NCI-H526 (cell line): ENCODE data around the gene OPCML.

ENCODE experiments used
- DNase-seq, 2 experiments: peaks; one replicate each; lab custom pipeline; 2025; lab: John Stamatoyannopoulos, UW

The OPCML gene

DNA sequence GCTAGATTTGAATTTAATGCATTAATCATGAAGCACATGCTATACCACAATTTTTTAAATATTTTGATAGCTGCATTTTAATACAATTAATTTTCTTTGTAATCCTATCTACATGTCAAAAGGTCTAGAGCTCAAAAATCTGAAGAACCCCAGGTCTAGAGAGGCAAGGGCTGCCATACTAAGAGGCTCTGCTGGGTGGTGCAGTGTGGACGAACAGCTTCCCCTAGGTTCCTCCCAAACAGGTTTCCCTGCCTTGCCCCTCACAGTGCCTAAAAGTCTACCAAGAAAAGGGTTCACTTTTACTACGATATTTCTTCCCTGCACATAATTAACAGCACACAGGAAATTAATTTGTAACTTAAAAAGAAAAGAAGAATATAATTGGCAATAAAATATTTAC, 681.1 kb downstream of the OPCML start:
- DNase-seq = no peak

DNA sequence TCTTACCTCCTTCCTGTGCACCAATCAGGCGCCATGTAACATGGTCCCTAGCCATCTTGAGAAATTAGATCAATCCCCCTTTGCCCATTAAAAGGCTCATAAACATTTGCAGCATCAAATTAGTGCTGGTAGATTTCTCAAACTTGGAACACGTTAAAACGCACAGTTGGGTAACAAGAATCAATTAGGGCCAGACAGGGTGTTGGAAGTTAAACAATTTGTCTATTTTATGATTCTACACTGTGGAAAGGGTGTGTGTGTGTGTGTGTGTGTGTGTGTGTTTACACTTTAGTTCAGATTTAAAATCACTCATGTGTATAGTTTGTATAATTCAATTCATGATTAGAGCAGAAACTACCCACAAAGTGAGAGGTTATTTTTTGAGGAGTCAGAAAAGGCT, 682.0 kb downstream of the OPCML start:
- no peak for DNase-seq

DNA sequence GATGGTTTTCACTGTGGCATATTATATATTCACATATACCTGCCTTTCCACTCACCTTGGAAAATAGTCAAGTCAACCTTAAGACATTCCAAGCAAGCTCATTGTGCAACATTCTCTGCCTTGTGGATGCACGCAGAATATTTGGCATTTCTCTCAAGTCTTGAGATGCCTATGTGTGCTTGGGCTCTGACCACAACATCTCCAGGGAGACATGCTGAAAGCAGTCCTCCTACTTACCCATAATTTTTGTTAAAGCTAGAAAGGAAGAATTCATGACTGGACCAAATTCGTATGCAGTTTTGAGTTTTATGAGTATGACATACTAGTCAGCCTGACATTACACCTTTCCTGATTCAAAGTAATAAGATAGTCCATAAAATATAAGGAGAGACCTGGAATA, 684.0 kb downstream of the OPCML start:
- DNase-seq = no peak

DNA sequence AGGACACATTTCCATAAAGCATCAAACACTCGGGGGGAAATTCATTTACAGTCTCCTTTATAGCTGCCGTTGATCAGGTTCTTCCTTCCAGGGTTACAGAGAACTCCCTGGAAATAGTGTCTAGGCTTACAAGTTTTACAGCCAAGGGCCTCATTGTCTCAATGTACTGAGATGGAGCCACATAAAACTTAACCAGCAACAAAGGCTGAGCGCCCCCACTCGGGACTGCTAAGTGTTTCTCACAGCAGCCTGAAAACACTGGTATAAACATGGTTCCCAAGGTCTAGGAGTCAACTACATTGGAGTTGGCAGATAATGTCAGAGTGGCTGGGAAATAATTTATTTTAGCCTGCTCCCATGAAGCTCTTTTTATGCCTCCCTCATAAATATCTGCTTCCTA, 686.2 kb downstream of the OPCML start:
- DNase-seq = peak in 1 of 2 experiments; percentile 30

DNA sequence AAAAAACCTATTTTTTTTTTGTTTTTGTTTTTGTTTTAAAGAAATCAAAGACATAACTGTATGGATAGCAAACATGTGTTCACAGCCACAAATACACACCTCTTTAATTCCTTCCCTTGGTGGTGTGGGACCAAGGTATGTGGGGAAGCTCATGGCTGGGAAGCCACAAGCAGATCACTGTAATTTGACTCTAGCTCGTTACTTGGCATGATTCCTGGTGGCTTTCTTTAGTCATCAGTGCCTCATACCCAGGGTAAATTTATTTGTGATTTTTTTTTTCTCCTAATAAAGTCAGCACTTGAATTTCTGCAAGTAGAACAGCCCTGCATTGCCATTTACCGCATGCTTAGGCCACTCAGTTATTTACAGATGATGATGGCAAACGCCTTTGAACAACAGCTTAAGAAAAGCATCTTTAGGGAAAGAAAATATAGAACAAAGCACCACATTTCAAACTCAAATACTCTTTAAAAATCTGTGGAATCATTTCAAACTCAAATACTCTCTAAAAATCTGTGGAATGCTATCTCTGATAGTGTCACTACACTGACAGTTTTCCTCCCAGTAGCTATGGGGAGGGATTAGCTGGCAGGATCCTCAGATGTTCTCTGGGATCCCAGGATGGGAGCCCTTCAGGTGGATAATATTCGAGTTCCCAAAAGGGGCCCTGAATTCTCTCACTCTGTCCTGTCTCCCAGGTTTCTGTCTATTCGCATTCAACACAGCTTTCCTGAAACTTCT, 687.2 kb downstream of the OPCML start:
- no peak for DNase-seq

DNA sequence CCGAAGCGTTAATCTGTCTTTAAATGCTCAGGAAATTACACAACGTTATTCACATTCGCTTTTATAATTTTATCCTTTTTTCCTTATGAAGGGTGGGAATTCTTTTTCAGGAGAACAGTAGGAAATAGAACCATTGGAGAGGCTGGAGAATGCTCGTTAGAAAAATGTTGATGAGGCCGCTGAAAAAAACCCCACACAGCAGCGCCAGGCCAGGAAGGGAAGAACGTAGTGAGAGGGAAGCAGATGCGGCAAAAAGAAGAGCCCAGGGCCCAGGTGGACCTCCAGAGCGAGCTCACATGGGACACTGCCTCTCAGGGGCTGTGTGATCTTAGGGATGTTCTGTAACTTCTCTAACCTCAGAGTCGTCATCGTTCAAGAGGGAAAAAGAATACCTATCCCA, 691.6 kb downstream of the OPCML start:
- no peak for DNase-seq

DNA sequence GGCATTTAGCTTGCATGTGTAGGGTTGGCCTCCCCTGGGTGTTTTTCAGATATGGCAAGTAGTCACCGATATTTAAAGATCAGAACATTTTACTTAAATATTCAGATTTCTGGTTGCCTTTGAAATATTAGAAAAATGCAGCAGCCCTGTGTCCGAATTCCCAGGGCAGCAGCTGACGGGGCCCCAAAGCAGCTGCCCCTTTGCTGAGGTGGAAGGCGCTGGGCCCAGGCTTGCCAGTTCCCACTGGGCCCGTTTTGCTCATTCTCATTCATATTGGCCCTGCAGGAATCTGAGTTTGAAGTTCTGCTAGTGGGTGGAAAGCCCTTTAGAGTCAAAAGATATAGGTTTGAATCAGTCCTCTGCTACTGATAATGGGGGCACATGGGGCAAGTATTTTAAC, 692.1 kb downstream of the OPCML start:
- DNase-seq = no peak

DNA sequence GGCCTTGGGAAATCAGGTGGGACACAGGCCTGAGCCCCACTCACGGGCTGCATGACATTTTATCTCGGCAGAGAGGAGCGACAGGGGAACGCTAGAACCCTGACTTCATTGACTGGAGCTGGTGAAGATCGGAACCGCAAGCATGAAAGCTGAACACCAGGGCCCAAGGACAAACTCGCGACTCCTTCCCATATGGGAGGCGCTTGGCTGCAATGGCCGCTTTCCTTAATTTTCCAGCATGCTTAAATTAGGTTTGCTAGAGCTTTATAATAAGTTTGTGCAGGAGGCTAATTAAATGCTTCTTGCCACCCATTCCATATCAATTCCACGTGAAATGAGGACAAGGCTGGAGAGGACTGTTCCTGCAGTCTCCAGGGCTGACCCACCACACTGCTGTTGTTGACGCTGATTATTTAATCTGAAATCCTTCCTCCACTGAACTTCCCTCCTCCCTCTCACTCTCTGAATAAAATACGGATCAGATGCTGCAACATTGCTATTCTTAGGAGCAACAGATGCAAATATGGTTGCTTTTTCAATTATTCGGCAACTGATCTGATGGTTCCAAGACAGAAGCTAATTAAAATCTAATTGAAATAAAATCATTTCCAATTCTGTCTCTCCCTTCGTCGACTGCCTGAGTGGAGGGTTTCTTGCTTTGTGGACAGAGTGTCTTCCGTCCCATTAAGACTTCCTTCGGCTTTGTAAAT, 692.9 kb downstream of the OPCML start:
- no peak for DNase-seq

DNA sequence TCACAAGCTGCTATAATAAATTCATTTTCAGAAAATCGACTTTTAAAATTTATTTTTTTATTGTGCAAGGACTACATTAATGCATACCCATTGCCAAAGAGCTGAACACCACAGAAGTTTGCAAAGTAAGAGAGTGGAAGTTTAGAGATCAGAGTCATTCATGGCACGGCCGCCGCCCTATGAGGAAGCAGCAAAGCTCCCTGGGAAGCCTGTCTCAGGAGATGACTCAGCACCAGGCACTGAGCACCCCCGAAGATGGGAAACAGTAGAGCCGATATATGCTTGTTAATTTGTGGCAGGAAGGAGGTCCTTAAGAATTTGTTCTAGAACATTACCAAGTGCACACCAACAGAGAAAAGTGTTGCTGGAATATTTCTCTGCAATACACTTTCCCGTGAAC, 693.7 kb downstream of the OPCML start:
- DNase-seq = no peak

DNA sequence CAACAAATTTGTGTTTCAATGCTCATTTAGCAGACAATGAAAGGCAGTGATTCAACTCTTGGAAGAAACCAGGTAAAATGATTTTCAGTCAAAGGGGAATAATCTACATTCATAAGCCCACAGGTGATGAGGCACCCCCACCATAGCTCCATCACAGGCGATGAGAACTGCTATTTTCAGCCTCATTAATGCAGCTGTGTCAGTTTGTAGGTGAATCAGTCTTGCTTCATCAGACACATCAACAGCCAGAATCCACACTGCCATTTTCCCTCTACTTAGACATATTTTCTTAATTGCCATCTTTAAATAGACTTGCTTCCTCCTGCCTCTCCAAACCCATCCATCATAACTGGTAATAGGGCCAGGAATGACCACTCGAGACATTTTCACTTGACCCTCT, 701.0 kb downstream of the OPCML start:
- no peak for DNase-seq

DNA sequence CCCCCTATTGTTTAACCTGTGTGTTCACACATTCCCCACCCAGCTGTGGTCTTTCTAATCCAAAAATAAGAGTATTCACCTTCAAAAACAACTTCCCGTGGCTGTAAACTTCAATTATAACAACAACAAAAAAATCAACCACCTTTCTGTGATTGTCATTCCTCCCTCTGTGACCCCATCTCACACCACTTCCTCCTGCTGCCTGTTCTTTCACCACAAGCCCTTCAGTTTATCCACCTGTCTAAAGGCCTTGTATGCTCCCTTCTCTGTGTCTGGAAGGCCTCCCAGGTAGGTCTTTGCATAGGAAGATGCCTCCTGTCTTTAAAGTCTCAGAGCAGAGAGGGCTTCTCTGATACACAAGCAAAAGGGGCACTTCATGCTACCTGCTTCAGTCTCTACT, 707.7 kb downstream of the OPCML start:
- DNase-seq = no peak

DNA sequence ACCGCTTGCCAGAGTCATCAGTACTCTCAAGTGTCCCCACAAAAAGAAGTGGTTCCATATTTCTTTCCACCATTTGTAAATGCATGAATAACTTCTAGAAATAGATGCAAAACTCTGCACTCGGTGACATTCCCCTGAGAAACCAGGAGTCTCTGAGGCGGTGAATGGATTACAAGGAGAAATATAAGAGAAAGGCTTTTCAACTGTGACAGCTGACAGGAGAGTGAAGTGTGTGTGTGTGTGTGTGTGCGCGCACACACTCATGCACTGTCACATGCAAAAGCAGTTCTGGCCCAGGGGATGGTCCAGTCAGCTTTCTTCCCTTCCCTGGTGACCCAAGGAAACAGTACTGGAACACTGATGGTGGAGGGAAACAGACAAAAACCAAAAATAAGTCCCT, 710.0 kb downstream of the OPCML start:
- no peak for DNase-seq

DNA sequence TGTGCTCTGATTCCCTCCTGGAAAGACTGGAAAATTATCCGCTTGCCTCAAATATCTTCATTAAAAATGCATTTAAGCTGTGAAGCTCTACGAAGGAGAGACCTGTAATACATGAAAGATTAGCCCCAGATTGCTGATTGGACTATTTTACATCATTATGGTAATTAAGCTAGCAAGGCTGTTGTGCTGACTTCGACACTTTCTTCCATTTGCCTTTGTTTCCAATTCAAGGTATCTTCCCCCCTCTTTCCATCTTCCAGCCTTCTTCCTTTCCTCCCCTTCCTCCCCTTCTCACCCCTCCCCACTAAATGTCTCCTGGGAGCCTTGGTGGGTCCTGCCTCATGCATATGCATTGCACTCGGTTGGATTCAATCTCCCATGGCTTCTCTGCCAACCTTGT, 710.8 kb downstream of the OPCML start:
- no peak for DNase-seq

DNA sequence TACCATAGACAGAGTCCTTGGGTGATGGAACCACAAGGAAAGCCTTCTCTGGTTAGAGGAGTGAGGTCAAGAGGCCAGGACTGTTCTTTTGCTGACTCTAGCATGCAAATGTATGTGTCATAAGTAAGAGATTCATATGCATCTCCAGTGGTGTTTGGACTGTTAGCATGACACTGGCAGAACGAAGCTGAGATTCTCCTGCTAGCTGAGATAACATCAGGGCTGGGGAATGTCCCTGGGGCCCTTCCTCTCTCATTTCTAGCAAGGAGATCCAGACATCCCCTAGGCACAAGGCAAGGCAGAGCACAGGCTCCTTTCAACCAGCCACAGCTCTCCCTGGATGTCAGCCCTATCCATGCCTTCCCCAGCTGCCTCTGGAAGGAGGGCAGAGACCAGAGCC, 711.3 kb downstream of the OPCML start:
- DNase-seq = no peak

DNA sequence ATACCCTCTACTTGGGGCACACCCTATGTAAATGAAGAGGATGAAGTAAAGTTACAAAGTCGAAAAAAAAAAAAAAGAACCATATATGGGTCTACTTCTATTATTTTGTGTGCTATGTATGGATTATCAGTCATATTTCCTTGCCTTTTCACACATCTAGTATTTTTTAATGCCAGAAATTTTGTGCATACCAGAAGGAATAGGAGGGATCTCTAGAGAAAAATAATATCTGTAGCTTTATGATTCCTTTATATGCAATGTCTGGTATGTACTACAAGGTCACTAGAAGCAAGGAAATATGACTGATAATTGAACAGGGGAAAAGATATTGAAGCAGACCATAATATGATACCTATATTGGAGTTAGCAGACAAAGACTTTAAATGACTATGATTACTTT, 713.4 kb downstream of the OPCML start:
- DNase-seq = no peak

DNA sequence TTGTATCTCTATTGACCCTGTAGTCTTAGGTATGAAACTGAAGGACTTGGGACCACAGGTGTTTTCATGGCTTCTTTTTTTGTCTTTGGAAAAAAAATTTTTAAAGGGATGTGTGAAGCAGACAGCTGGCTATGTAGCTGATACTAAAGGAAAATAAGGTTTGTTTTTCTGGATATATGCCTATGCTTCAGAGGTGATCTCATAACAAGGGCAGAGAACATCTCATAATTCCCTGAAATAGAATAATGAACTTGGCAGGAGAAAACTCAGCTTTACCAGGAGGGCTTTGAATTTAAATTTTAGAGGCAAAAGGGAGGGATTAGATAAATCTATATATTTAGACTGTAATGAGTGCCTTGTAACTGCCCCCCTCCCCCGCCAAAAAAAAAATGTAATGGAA, 714.9 kb downstream of the OPCML start:
- DNase-seq = no peak

DNA sequence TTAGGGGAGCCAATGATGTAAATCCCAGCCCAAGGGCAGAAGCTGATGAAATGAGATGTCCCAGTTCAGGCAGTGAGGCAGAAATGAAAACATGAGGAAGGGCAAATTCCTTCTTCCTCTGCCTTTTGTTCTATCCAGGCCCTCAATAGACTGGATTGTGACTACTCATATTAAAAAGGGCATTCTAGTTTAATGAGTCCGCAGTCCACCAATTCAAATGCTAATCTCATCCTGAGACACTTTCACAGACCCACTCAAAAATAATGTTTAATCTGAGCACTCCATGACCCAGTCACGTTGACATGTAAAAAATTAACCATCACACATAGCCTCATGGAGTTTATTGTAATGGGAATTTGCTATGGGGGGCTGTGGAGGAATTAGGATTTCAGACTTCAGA, 717.9 kb downstream of the OPCML start:
- no peak for DNase-seq

DNA sequence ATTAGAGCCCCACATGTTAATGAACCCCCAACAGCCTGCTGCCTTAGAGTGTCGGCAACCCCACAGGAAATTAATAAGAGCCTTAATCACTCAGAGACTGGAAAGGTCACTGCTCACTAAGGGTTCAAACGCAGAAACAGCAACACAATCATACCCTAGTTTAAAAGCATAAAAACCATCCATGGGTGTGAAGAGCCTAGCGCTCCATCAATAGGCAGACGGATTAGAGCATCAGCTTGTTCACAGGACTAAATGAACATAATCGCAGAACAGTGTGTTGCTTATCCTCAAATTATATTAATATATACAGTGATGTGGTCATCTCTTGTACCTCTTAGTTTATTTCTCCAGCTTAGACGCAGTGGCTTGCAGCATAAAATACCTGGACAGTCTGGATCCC, 720.7 kb downstream of the OPCML start:
- no peak for DNase-seq

DNA sequence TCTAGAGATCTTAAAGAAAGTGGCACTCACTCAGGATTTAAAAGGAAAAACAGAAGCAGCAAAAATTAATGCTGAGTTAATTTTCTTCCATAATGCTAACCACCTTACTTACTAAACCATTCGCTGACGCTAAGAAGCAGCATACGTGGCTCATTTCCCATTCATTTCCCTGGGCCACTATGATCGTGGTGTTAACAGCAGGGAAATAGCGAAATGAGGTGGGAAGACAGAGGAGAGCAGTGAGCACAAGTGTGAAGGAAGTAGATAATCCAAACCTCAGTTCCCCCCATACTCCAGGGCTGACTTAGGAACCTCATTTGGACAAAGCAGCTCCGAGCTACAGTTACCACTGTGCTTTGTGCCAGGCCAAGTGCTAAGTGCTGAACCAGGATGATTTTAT, 723.2 kb downstream of the OPCML start:
- no peak for DNase-seq

DNA sequence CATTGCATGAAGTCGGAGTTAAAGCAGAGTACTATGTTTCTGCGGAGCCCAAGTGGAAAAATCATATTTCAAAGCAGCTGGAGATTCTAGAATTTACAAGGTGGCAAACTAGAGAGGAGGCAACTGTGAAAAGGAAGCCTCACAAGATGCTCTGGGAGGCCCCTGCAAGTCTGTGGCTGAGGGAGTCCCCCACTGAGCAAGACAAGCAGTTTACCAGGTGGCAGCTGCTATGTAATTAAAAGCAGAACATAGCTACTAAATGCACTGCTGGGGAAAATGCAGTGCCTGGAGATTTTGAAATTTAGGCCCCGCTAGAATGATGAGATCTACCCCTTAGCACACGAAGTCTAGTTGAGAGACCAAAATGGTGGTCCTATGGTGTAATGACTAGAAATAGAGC, 728.0 kb downstream of the OPCML start:
- DNase-seq = no peak

DNA sequence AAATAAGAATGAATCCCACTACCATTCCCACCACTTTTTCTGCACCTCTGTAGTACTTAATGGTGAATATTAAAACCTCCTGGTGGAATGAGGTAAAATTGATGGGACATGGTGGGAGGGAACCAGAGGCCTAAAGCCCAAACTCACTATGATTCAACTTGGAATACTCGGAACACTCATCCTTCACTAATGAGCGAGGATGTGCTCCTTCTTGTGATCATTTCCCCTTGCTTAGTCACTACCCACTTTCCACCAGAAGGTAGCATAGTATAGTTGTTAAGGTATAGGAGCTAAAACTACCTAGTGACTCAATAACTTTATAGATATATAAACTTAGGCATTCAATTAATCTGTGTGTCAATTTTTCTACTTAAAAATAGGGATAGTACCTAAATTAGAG, 728.9 kb downstream of the OPCML start:
- no peak for DNase-seq

DNA sequence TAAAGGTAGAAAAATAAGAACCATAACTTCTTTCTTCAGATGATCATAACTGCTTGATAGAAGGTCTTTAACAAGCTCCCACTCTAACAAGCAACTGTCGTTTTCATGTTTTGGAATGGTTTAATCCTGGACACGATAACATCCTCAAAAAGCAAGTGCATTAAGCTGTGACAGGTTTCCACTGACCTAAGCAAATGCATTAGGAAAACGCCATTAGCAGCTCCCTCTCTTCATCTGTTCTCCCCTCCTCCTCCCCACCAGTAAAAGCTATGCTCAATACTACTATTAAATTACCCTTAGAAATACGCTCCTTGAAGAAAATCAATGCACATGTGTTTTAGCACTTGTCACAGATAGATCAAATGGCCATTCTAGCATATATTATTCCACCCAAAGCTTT, 729.4 kb downstream of the OPCML start:
- DNase-seq = no peak

DNA sequence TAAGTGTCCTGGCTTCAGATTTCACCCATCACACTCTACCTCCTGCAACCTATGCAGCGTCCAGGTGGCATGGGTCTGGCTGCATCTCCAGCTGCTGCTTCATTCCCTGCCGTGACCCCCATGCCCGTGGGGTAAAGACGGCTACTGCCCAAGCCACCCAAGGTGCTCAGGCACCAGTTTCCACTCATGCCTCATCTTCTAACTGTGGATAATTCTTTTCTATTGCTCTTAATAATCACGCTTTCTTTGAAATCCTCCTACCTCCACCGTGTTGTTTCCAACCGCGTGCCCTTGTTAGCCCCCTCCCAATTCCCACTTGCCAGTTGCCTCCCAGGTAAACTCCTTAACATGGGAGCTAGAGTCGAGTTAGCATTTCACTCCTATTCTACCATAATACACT, 738.5 kb downstream of the OPCML start:
- DNase-seq = no peak
